Non-pigmented ciliary epithelial cell (primary cell): ENCODE data around the gene RAI14.

ENCODE experiments used
- DNase-seq: peaks from one replicate; pipeline ENCODE4 v3.0.0-alpha.2; 2010; ENCODE audit warnings: low read depth

Gene RAI14

DNA sequence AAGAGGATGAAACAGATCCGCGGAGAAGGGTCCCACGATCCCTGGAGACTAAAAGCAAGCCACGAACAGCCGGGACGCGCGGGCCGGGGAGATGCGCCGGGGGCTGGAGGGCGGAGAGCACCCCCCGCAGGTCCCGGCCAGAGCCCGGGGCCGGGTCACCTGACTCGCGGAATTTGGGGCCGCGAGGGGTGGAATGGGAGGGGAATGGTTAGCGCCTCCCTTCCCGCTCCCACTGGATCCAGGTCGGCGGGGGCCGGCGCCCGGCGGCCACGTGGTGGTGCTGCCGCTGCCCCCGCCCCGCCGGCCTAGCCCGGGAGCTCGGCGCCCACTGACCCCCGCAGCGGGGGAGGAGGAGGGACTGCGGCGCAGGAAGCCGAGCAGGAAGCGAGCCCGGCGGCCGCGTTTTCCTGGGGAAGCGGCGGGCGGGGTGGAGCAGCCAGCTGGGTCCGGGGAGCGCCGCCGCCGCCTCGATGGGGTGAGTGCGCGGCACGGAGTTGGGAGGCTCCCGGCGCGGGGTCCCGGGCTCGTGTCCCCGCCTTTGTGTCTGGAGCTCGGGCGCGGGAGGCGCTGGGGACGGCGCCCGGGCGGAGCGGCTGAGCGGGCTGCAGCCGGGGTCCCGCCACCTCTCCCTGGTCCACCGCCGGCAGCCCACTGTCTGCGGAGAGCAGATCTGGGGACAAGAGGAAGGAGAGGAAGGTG, at the start of gene RAI14:
TSS of gene RAI14 (plus strand) at position 328 of the 699 bp plus-strand sequence. CDS start 30,592 bp downstream, outside the sequence.
- no peak for DNase-seq

- no peak for DNase-seq
Observed at GRCh38 chr5:34608368-34608767, 47.8 kb upstream of the RAI14 start.

GRCh38 chr5:34608859-34609648, 47.1 kb upstream of the RAI14 start:
- DNase-seq, result peak; percentile 85

GRCh38 chr5:34609951-34610441, 46.1 kb upstream of the RAI14 start:
- no peak for DNase-seq

GRCh38 chr5:34610546-34610945, 45.6 kb upstream of the RAI14 start:
- DNase-seq, result no peak

DNA sequence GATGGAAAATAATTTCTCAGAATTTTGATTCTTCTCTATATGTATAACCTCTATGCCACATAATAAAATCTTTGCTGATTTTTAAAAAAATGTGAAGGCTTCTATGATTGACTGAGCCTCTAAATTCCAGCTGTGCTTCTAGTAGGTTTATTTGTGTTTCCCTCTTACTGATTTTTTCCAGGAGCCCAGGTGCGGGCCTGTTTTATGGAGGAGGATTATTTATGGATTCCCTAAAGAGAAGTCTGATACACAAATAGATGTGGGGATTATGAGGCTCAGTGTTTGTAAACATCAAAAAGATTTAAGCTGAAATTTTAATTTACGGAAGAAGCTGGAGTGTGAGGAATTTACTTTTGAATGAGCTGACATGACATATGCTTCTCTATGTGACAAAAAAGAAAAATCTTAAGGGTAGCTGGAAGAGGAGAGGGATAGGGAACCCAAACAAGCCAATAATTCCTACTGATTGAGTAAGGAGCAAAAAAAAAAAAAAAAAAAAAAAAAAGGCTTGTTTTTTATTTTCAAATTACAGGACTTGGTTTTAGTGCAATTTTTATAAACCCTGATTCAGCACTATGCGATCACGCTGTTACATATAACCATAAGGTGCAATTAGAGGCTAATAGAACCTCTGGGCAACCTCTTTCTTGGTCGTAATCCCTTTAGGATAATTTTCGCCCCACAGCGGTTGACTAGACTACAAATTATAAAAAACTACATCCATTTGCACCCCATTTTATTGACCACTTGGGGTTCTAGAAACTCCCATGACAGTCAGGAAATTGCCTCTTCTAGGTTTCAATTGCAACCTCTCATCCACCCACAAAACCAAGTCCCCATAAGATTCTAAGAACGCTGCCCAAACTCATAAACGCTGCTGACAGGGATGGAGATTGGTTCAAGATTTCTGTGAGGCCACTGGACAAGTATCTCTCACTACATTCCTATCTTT, 44.4 kb upstream of the RAI14 start:
- DNase-seq, result no peak

GRCh38 chr5:34616651-34617050, 39.5 kb upstream of the RAI14 start:
- DNase-seq, result no peak

DNA sequence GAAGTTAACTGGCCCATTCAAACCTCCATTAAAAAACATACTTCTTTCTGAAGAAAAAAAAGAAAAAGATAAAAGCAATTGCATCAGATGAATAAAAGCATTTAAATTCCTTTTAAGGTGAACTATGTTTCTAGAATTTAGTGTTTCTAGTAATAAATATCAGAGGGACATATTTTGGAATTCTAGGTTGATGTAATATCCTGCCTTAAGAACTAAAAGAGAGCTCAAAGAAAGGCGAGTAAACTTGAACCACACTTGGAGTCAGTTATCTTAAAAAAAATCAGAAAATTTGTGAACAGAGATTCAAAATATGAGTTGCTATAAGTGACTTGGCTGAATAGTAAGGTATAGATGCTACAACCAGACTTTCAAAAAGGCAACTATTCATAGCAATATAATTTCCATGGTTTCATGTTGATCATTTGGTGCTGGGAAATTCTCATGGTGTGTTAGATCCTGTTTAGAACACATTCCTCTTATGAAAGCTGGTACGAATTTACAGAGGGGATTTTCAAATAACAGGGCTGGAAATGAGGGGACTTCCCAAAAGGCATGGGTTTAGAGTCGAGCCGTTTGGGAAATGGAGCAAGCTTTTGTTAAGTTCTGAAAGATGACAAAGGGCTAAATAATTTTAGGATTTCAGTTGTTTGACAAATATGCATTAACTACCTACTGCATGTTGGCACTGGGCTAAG, 37.6 kb upstream of the RAI14 start:
- no peak for DNase-seq

- no peak for DNase-seq
Observed at GRCh38 chr5:34620185-34620584, 35.9 kb upstream of the RAI14 start.

GRCh38 chr5:34621277-34622097, 34.6 kb upstream of the RAI14 start:
- no peak for DNase-seq

GRCh38 chr5:34622098-34622400, 34.1 kb upstream of the RAI14 start:
- no peak for DNase-seq

DNA sequence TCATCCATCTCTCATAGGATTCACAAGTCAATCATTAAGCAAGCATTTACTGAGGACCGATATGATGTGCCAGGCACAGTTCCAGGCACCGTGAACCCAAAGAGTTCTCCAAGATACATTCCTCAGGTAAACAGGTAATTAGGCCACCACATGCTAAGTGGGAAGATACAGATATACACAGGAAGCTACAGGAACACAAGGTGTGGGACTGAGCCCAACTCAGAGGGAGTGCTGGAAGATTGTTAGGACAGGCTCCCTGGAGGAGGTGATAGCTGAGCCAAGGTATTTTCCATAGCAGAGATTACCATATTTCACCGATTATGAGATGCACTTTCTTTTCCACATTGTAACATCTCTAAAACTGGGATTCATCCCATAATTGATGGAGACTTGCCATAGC, 31.4 kb upstream of the RAI14 start:
- no peak for DNase-seq

- no peak for DNase-seq
Observed at GRCh38 chr5:34625246-34625645, 30.9 kb upstream of the RAI14 start.

DNA sequence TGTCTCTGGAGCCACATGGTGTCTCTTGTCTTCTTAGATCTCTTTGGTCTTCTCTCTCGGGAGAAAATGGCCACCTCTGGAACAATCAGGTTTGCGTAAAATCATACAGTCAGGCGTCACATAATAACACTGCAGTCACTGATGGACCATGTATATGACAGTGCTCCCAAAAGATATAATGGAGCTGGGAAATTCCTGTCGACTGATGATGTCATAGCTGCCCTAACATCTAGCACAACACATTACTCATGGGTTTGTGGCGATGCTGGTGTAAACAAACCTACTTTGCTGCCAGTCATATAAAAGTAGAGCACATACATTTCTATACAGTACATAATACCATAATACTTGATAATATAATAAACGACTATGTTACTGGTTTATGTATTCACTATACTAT, 30.1 kb upstream of the RAI14 start:
- peak; percentile 82 for DNase-seq

DNA sequence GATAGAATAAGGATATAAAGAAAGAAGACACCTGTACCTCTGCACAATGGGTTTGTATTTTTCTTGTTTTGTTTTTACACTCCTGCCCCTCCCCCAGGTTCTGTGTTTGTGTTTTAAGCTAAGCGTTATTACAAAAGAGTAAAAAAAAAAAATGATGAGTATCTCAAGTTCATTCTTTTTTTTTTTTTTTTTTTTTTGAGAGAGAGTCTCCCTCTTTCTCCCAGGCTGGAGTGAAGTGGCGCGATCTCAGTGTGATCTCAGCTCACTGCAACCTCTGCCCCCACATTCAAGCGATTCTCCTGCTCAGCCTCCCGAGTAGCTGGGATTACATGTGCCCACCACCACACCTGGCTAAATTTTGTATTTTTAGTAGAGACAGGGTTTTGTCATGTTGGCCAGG, 29.4 kb upstream of the RAI14 start:
- DNase-seq, result no peak

GRCh38 chr5:34627794-34628193, 28.3 kb upstream of the RAI14 start:
- DNase-seq, result peak; percentile 86

DNA sequence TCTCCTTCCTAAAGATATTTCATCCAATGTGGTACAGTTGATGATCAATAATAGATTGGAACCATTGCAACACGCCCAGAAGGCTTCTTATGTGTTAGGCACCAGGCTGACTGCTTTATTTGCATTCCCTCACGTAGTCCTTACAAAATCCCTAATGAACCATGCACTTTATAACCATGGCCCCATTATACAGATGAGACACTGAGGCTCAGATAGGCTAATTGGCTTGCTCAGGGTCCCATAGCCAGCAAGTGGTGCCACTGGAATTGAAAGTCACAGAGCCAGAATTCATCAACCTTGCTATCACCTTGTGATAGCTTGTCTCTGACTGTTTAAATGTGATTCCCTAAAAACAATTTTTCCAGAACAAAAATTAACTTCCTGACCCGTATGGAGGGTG, 27.8 kb upstream of the RAI14 start:
- DNase-seq, result no peak

DNA sequence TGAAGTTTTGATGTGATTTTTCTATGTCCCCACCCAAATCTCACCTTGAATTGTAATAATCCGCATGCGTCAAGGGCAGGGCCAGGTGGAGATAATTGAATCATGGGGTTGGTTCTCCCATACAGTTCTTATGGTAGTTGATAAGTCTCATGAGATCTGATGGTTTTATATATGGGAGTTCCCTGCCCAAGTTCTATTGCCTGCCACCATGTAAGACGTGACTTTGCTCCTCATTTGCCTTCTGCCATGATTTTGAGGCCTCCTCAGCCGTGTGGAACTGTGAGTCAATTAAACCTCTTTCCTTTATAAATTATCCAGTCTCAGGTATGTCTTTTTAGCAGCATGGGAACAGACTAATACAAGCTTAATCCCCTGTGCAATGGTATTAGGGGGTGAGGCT, 25.5 kb upstream of the RAI14 start:
- no peak for DNase-seq

- no peak for DNase-seq
Observed at GRCh38 chr5:34632807-34633422, 23.2 kb upstream of the RAI14 start.

DNA sequence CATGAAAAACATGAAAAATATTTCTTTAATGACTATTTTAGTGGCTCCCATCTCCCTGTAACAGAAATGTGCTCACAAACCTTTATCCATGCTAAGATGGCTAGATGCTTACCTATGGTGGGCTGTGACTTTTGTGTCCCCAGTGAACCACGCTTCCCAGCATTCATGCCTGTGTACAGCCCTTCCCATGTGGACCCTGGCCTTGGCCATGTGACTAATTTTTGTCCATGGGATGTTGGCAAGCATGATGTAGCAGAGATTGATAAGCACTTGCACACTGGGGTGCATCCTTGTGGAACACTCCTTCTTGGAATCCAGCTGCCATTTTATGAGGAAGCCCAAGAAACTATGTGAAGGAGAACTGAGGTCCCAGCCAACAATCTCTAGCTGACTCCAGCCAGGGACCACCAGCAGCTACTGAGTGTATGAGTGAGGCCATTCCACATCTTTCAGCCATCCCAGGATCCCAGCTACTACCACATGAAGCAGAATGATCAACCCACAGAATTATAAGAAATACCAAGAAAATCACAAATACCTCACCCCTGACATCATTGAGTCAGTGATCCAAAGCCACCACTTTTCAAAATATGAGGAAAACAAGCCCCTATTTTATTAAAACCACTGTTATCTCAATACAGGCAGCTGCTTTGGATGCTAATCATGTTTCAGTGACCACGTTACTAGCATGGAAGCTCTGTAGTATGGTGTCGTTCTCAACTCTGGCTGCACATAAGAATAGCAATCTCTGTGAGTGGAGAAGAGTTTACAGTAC, 16.1 kb upstream of the RAI14 start:
- DNase-seq, result peak; percentile 77
